NCI-H2196 treated with DMSO at 0.1 percent for 48 hours (cell line): Measurements from ENCODE around the gene RPS6KA2.

Experiments
- DNase-seq: peaks from one replicate; lab custom pipeline; 2025; ENCODE audit not compliant: unreplicated experiment; lab: John Stamatoyannopoulos, UW

RPS6KA2 gene

GRCh38 chr6:166627033-166627874 is at the start of gene RPS6KA2:
RPS6KA2 (minus strand) TSS chr6:166627251; CDS start chr6:166627019, 232 bp downstream.
- DNase-seq, result peak; percentile 84

- DNase-seq, result no peak
Measured at GRCh38 chr6:166676270-166676860, 49.3 kb upstream of the RPS6KA2 start.

GRCh38 chr6:166675736-166676135 is 48.7 kb upstream of the RPS6KA2 start:
- DNase-seq, result no peak

- DNase-seq, result no peak
Measured at GRCh38 chr6:166673309-166673708, 46.3 kb upstream of the RPS6KA2 start.

- no peak for DNase-seq
Measured at GRCh38 chr6:166672624-166673206, 45.7 kb upstream of the RPS6KA2 start.

GRCh38 chr6:166672146-166672545 is 45.1 kb upstream of the RPS6KA2 start:
- DNase-seq, result no peak

- DNase-seq, result no peak
Measured at GRCh38 chr6:166671434-166672081, 44.5 kb upstream of the RPS6KA2 start.

- no peak for DNase-seq
Measured at GRCh38 chr6:166670894-166671293, 43.8 kb upstream of the RPS6KA2 start.

- no peak for DNase-seq
Measured at GRCh38 chr6:166670013-166670412, 43.0 kb upstream of the RPS6KA2 start.

GRCh38 chr6:166667796-166668610 is 41.0 kb upstream of the RPS6KA2 start:
- no peak for DNase-seq

- no peak for DNase-seq
Measured at GRCh38 chr6:166664135-166664534, 37.1 kb upstream of the RPS6KA2 start.

- no peak for DNase-seq
Measured at GRCh38 chr6:166663568-166663967, 36.5 kb upstream of the RPS6KA2 start.

- DNase-seq, result no peak
Measured at GRCh38 chr6:166662690-166663089, 35.6 kb upstream of the RPS6KA2 start.

GRCh38 chr6:166661327-166662085 is 34.5 kb upstream of the RPS6KA2 start:
- no peak for DNase-seq

- no peak for DNase-seq
Measured at GRCh38 chr6:166660157-166660688, 33.2 kb upstream of the RPS6KA2 start.

- DNase-seq, result no peak
Measured at GRCh38 chr6:166659581-166659980, 32.5 kb upstream of the RPS6KA2 start.

- no peak for DNase-seq
Measured at GRCh38 chr6:166658792-166659150, 31.7 kb upstream of the RPS6KA2 start.

- no peak for DNase-seq
Measured at GRCh38 chr6:166658115-166658791, 31.2 kb upstream of the RPS6KA2 start.

- no peak for DNase-seq
Measured at GRCh38 chr6:166657531-166657930, 30.5 kb upstream of the RPS6KA2 start.
